Stimulated activated naive CD8-positive, alpha-beta T cell treated with anti-CD3 and anti-CD28 coated beads, Interleukin-15, Interleukin-2, amounts not matched to agents 100 ng/mL and 50 ng/mL, for 24 hours (primary cell): Measurements from ENCODE around the gene ZER1.

Experiments
- H3K27ac Mint-ChIP-seq: one replicate; pipeline ENCODE4 v1.8.0; 2021; ENCODE audit warnings: mild to moderate bottlenecking, mixed read lengths
- H3K27me3 Mint-ChIP-seq: one replicate; pipeline ENCODE4 v1.8.0; 2021; ENCODE audit warnings: mixed read lengths
- H3K36me3 Mint-ChIP-seq: one replicate; pipeline ENCODE4 v1.8.0; 2021; ENCODE audit warnings: low read depth, mixed read lengths
- H3K4me1 Mint-ChIP-seq: one replicate; pipeline ENCODE4 v1.8.0; 2021; ENCODE audit warnings: low read depth, mixed read lengths
- H3K4me3 Mint-ChIP-seq: one replicate; pipeline ENCODE4 v1.8.0; 2021; ENCODE audit warnings: mild to moderate bottlenecking, mixed read lengths
- H3K9me3 Mint-ChIP-seq: one replicate; pipeline ENCODE4 v1.8.0; 2021; ENCODE audit warnings: mixed read lengths

ZER1 gene

GRCh38 chr9:128771745-128772519 lies at the start of gene ZER1:
Gene ZER1 (minus strand): TSS chr9:128771927. CDS start chr9:128755565, 16,362 bp downstream.
- H3K27me3 Mint-ChIP-seq: no peaks in the 10 kb centered on the region
- peak within 1 kb of the TSS; percentile 92 for H3K27ac Mint-ChIP-seq
- H3K4me3 Mint-ChIP-seq: peak within 1 kb of the TSS; percentile 94
- H3K4me1 Mint-ChIP-seq: peaks cover 22% of the 10 kb centered on the region
- peaks cover 4% of the 10 kb centered on the region for H3K36me3 Mint-ChIP-seq
- no peaks in the 10 kb centered on the region for H3K9me3 Mint-ChIP-seq

GRCh38 chr9:128820665-128821583 lies 49.2 kb upstream of the ZER1 start:
- peak overlapping the region; percentile 2 for H3K27ac Mint-ChIP-seq

GRCh38 chr9:128819716-128820664 lies 48.3 kb upstream of the ZER1 start:
- Mint-ChIP-seq H3K4me3 (peak overlapping the region; percentile 82), H3K27me3 (no peaks in the 10 kb centered on the region), H3K4me1 (peaks cover 27% of the 10 kb centered on the region), H3K36me3 (peaks cover 23% of the 10 kb centered on the region), H3K27ac (no peak overlapping the region), H3K9me3 (no peaks in the 10 kb centered on the region)

More at GRCh38 chr9:128820665-128821583, 49.2 kb upstream of the ZER1 start:
- Mint-ChIP-seq H3K4me1 (peaks cover 27% of the 10 kb centered on the region), H3K27me3 (no peaks in the 10 kb centered on the region), H3K9me3 (no peaks in the 10 kb centered on the region), H3K36me3 (peaks cover 31% of the 10 kb centered on the region), H3K4me3 (peak overlapping the region; percentile 23)

GRCh38 chr9:128818839-128819715 lies 47.4 kb upstream of the ZER1 start:
- Mint-ChIP-seq H3K27ac (peak overlapping the region; percentile 49), H3K27me3 (no peaks in the 10 kb centered on the region), H3K36me3 (peaks cover 15% of the 10 kb centered on the region), H3K4me3 (peak overlapping the region; percentile 82), H3K9me3 (no peaks in the 10 kb centered on the region), H3K4me1 (peaks cover 27% of the 10 kb centered on the region)

- Mint-ChIP-seq H3K4me1 (peaks cover 27% of the 10 kb centered on the region), H3K27ac (peak within 1 kb of the TSS; percentile 83), H3K4me3 (peak within 1 kb of the TSS; percentile 82), H3K27me3 (no peaks in the 10 kb centered on the region), H3K36me3 (peaks cover 8% of the 10 kb centered on the region), H3K9me3 (no peaks in the 10 kb centered on the region)
Observed at GRCh38 chr9:128818099-128818838, 46.5 kb upstream of the ZER1 start, which contains the start of gene ENDOG. Gene ENDOG (plus strand): TSS chr9:128818500. CDS start chr9:128818685, 185 bp downstream.

GRCh38 chr9:128810873-128811272 lies 39.1 kb upstream of the ZER1 start:
- Mint-ChIP-seq H3K27ac (no peak overlapping the region), H3K27me3 (no peaks in the 10 kb centered on the region), H3K36me3 (peaks cover 4% of the 10 kb centered on the region), H3K4me1 (no peaks in the 10 kb centered on the region), H3K9me3 (no peaks in the 10 kb centered on the region), H3K4me3 (no peak overlapping the region)

GRCh38 chr9:128809831-128810230 lies 38.1 kb upstream of the ZER1 start:
- Mint-ChIP-seq H3K4me1 (no peaks in the 10 kb centered on the region), H3K27me3 (no peaks in the 10 kb centered on the region), H3K27ac (no peak overlapping the region), H3K36me3 (peaks cover 4% of the 10 kb centered on the region), H3K9me3 (no peaks in the 10 kb centered on the region), H3K4me3 (no peak overlapping the region)

GRCh38 chr9:128809036-128809599 lies 37.4 kb upstream of the ZER1 start:
- peaks cover 4% of the 10 kb centered on the region for H3K36me3 Mint-ChIP-seq
- H3K9me3 Mint-ChIP-seq: no peaks in the 10 kb centered on the region
- no peaks in the 10 kb centered on the region for H3K4me1 Mint-ChIP-seq
- no peak overlapping the region for H3K27ac Mint-ChIP-seq
- H3K4me3 Mint-ChIP-seq: no peak overlapping the region
- H3K27me3 Mint-ChIP-seq: no peaks in the 10 kb centered on the region

- H3K9me3 Mint-ChIP-seq: no peaks in the 10 kb centered on the region
- H3K4me3 Mint-ChIP-seq: no peak overlapping the region
- H3K27ac Mint-ChIP-seq: no peak overlapping the region
- H3K36me3 Mint-ChIP-seq: peaks cover 9% of the 10 kb centered on the region
- no peaks in the 10 kb centered on the region for H3K27me3 Mint-ChIP-seq
- H3K4me1 Mint-ChIP-seq: no peaks in the 10 kb centered on the region
Observed at GRCh38 chr9:128808543-128808942, 36.8 kb upstream of the ZER1 start.

GRCh38 chr9:128807827-128808226 lies 36.1 kb upstream of the ZER1 start:
- H3K4me3 Mint-ChIP-seq: no peak overlapping the region
- H3K27me3 Mint-ChIP-seq: no peaks in the 10 kb centered on the region
- H3K36me3 Mint-ChIP-seq: peaks cover 14% of the 10 kb centered on the region
- H3K27ac Mint-ChIP-seq: no peak overlapping the region
- no peaks in the 10 kb centered on the region for H3K4me1 Mint-ChIP-seq
- no peaks in the 10 kb centered on the region for H3K9me3 Mint-ChIP-seq

- Mint-ChIP-seq H3K4me1 (no peaks in the 10 kb centered on the region), H3K36me3 (peaks cover 19% of the 10 kb centered on the region), H3K27me3 (no peaks in the 10 kb centered on the region), H3K4me3 (no peak overlapping the region), H3K27ac (no peak overlapping the region), H3K9me3 (no peaks in the 10 kb centered on the region)
Observed at GRCh38 chr9:128805661-128806060, 33.9 kb upstream of the ZER1 start.

- Mint-ChIP-seq H3K36me3 (peaks cover 29% of the 10 kb centered on the region), H3K4me3 (no peak overlapping the region), H3K4me1 (no peaks in the 10 kb centered on the region), H3K27ac (no peak overlapping the region), H3K9me3 (no peaks in the 10 kb centered on the region), H3K27me3 (no peaks in the 10 kb centered on the region)
Observed at GRCh38 chr9:128802482-128802881, 30.8 kb upstream of the ZER1 start.

- Mint-ChIP-seq H3K9me3 (no peaks in the 10 kb centered on the region), H3K36me3 (peaks cover 31% of the 10 kb centered on the region), H3K4me3 (no peak overlapping the region), H3K27me3 (no peaks in the 10 kb centered on the region), H3K27ac (no peak overlapping the region), H3K4me1 (no peaks in the 10 kb centered on the region)
Observed at GRCh38 chr9:128800061-128800460, 28.3 kb upstream of the ZER1 start.
